Activated effector memory CD4-positive, alpha-beta T cell treated with Interleukin-2 at 50 U/mL for 16 hours (primary cell): ENCODE results near the gene HDAC11.

Experiments used
- DNase-seq: peaks from one replicate; pipeline ENCODE4 v3.0.0-alpha.2; 2020

Gene HDAC11

DNA sequence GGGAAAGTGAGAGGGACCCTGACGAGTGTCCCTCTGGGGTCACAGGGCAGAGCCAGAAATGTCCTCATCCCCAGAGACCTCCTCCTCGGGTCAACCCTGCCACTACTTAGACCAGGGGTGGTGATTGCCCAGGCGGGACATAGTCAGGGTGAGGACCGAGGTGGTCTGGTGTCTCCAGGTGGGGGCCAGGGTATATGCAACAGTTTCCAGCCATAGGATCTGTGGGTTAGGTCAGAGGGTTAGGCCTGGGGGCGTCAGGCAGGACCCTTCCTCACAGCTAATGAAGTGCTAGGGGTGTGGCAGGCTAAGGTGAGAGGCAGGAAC lies 46.5 kb downstream of the HDAC11 start:
- no peak for DNase-seq

DNA sequence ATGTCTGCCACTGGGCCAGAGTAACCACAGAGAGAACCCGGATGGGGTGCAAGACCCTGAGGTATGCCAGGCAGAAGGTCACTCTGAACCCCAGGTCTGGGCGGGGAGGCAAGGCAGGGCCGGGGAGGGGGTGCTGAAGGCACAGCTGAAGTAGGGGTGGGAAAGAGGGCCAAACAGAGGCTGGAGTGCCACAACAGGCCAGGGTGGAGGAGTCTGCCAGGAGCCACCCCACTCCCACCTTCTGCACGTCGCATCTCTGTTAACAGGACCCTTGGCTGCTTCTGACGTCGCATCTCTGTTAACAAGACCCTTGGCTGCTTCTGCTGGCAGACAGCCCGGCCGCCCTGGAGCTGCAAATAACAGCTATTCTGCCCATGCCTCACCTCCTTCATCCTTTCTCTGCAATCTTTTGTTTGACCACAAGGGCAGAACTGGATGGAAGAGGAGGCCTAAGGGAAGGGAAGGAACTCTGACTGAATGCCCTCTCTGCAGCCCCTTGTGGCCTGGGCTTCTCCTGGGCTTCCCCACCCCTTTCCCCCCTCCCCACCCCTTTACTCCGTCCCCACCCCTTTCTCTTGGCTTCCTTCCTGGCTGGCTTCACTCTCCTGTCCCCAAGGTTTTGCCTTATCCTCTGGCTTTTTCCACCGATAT lies 48.2 kb downstream of the HDAC11 start:
- DNase-seq, result no peak

DNA sequence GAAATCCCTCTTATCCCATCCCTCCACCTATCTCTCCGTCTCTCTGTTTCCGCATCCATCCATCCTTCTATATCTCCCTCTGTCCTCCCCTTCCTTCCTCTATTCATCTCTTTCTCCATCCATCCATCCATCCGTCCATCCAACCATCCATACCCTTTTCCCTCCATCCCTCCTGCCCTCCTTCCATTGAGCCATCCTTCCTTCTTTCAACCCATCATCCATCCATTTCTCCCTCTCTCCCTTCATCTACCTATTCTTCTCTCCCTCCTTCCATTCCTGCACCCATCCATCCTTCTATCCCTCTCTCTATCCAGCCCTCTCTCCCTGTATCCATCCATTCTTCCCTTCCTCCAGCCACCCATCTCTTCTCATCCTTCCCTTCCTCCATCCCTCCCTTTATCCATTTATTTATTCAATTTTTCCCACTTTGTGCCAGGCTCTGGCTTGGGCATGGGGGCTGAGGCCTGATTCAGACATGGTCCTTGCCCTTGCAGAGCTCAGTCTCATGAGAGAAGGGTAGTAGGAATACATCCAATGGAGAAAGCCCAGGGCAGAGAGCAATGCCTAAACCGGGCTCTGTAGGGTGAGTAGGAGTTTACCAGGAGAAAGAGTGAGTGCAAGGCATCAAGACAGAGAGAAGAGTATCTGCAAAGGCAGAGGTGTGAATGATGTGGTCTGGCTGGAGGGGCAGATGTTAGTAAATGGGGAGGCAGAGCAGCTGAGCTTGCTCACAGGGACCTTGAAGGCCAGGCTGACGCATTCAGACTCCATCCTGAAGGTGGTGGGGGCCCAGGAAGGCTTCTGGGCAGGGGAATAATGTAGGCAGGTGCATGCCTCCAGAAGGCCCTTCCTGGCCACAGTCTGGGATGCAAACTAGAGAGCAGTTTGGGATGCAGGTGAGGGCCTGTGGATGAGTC lies 49.3 kb downstream of the HDAC11 start:
- no peak for DNase-seq

DNA sequence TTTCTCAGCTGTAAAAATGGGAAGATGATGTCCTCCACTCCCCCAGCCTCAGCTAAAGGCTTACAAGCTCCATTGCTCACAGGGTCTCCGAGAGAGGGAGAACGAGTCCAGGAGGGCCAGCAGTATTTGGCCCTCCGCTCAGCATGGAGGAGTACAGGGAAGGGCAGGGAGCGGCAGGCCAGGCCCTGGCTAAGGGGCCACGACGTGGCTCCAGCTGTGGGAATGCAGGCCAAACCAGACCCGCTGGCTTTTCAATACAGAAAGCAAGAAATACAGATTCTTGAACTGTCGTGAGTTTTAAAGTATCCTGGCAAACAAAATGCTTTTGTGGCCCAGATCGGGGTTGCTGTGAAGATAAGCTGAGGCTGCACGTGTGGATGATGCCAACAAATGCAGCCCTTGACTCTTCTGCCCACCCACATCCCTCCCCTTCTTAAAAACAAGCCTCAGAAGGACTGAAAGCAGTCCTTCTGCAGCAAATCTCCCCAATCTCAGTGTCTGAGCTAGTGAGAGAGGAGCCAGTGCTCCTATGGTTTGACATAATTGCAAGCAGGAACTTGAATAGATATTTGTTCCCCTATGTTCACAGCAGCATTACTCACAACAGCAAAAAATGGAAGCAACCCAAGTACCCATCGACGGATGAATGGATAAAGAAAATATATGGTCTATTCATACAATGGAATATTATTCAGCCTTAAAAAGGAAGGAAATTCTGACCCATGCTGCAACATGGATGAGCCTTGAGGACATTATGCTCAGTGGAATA lies 50.3 kb downstream of the HDAC11 start:
- no peak for DNase-seq

DNA sequence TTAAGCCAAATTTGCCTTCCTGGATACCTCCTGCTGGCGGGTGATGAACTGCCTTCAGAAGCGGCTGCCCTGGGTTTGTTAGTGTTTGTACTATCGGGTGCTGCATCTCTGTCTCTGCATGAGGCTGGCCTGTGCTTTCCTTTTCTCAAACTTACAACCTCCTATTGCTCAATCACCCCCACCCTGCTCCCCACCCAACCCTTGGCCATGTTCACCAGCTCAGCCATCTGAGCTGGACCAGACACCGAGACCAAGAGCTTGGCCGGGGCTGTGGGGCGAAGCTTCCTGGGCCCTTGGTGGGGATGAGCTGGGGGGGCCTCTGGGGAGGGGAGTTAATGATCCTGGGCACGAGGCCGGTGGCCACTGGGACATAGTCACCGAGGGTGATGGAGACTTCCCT lies 52.0 kb downstream of the HDAC11 start:
- no peak for DNase-seq

DNA sequence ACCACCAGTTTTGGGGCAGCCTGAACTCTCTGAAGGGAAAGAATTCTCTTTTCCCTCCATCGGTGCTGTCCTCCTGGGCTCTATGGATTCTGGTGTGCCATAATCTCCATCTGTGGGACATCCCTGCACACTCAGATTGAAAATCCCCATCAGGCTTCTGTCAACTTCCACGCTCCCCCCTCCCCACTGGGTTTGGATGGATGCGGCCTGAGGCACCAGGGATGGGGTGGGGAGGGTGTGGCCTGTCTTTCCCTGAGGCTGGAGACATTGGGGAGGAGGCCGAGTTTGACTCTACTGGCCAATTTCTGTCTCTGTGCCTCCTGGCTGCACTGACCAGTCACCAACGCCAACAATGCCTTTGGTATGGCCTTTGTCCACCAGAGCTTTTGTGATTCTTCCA lies 52.5 kb downstream of the HDAC11 start:
- no peak for DNase-seq

DNA sequence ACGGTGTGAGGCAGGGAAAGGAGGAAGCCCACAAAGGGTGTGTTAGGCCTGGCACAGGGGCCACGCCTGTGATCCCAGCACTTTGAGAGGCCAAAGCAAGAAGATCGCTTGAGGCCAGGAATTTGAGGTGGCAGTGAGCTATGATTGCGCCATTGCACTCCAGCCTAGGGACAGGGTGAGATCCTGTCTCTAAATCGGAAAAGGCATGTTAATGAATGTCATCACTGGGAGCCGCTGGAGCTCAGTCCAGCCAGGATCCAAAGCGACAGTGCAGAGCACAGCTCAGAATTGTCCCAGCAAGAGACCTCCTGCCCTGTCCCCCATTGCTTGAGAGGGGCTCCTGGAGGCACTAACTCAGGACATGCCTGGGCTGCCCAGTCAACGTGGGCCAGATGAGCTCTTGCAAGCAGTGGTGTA lies 53.8 kb downstream of the HDAC11 start:
- no peak for DNase-seq

DNA sequence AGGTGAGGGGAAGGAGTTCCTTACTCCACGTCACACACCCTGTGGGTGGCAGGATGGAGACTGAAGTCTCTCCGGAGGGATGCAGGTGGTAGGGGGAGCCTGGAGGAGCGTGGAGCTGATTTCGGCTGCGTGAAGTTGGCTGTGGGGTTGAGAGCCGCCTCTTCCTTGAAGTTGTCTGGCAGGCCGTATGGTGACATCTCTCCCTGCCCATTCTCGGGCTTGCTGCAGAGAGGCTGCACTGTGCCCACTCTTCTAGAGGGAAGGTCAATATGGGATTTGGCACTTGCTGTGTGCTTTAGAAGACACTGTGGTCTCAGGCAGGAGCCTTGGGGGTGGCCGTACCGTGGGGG lies 55.4 kb downstream of the HDAC11 start:
- no peak for DNase-seq

DNA sequence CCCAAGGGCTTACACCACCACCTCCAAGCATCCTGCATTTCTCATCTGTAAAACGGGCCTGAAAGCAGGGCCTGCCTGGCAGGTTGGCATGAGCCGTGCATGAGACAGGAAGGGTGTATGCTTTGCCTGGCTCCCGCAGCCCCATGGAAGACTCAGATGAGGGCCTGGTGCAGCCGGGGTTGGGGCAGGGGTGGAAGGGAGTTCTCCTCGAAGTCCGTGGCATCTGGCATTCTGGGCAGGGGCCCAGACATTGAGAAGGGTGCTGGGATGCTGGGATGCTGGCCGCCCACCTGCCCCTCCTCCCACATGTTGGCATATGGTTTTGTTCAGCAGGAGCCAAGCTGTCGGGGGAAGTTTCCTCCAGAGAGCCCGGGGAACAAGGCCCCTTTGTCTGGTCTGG lies 55.8 kb downstream of the HDAC11 start:
- no peak for DNase-seq

DNA sequence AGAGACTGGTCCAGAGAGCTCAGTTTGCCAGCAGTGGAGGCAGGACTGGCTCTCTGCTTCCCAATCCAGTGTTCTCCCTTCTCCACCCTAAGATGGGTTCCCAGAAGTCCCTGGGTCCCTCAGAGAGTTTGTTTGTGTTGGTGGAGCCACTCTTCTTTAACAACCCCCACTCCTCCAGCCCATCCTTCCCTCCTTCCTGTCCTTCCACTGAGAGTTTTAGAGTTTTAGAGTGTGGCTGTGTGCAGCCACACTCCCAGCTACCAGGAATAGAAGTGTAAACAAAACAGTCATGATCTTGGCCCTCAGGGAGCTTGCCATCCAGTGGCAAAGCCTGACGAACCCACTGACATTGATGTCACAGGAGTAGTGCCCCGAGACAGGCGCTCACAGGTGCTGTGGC lies 56.3 kb downstream of the HDAC11 start:
- no peak for DNase-seq

DNA sequence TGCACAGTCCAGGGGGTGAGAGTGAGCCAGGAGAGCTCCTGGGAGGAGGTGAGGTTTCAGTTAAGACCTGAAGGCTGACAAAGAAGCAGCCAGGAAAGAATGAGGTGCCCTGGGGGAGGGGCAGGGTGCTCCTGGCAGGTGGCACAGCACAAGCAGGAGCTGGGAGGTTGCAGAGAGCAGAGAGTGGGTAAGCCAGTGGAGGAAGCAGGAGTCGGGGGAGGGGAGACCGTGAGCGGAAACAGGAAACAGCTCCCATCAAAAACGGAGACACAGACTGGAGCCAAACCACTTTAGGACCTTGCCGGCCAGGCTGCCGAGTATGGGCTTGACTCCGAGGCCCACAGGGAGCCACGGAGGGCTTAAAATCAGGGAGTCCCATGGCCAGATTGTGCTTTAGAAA lies 56.7 kb downstream of the HDAC11 start:
- DNase-seq, result no peak

DNA sequence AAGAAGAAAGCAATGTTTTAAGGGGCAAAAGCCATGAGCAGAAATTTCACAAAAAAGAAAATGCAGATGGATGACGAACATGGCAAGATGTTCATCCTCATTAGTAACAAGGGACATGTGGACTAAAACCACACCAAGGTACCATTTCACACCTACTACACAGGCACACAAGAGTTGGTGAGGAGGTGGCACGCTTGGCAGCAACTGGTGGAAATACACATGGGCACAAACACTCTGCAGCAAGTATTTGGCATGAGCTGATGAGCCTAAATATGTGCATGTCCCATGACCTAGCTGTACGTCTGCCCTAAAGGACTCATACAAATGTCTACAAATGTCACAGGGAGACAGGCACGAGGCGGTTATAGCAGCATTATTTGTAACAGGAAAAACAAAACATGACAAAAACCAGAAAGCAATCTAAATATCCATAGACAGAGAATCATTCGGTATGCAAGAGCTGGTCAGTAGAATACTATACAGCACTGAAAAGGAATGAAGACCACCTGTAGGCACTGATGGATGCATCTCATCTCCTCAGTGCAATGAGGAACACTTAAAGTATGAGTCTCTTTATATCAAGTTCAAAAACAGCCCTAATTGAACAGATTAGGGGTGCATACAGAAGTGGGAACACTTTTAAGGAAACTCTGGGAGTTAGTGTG lies 57.3 kb downstream of the HDAC11 start:
- DNase-seq, result no peak

DNA sequence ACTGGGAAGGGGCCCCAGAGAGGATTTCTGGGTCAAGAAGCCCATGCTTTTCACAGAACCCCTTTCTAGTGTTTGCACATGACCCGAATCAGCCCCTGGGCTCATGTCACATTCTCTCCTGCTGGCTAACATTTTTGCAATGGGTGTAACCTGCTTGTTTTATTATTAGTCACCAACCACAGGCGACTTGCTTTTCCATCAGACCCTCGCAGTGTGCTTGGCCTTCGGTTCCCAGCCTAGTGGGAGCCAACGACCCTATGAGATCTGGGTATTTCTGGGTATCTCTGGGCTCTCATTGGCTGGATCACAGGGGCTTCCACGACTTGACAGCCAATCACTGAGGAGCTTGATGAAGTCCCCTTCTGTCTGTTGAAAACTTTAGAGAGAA lies 57.8 kb downstream of the HDAC11 start:
- DNase-seq, result no peak

DNA sequence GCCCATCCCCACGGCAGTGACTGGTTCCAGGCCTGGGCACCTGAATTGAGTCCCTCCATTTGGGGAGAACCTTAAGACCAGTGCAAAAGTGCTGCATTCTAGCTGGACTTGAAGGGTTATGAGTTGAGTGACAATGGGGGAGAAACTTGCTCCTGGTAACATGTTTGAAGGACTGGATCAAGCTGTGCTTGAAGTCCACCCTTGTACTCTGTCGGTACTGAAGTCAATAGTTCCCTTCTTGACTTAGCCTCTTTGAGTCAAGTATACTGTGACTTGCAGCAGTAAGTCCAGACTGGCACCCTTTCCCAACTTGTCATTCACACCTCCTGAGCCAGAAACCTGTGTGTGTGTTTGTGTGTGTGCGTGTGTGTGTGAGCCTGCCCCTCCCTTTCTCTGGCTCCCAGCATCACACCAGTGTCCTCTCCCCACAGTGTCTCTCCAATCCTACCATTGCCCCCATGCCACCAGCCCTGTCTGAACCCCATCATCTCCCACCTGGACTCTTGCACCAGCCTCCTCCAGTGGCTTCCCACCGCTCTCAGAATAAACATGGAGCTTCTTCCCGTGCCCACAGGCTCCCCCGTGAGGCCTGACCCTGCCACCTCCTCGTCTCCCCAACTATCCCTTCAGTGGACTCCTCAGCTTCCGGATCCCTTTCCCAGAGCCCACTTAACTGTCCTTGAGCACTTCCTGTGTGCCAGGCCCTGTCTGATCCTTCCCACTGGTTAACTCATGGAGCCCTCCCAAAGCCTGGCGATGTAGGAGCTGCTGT lies 58.6 kb downstream of the HDAC11 start:
- DNase-seq, result no peak

DNA sequence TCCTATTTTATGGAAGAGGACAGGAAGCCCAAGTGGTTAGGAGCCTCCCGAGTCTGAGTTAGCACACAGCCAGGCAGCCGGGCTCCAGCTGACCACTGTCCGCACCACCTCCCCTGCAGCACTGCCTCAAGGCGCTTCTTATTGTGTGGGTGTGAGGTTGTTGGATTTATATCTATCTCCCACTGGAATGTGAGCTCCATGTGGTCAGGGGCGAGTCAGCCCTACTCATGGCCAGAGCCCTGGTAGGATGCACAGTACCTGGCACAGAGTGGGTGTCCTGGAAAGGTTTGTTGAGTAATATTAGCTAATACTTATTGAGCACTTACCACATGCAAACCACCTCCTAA lies 59.2 kb downstream of the HDAC11 start:
- no peak for DNase-seq

DNA sequence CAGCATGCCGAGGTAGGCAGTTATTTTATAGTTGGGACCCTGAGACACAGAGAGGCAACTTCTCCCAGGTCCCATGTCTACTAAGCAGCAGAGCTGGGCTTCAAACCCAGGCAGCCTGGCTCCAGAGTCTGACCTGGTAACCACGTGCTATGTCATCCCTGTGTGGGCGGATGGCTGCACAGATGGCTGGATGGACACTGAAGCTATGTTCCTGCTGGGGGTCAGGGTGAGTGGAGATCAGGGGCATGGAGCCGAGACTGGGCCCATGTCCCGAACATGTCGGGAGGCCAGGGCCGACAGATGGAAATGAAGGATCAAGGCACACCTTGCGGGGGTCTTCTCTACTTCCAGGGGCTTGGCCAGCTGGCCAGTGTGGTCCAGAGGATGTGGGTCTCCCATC lies 59.6 kb downstream of the HDAC11 start:
- DNase-seq, result no peak

DNA sequence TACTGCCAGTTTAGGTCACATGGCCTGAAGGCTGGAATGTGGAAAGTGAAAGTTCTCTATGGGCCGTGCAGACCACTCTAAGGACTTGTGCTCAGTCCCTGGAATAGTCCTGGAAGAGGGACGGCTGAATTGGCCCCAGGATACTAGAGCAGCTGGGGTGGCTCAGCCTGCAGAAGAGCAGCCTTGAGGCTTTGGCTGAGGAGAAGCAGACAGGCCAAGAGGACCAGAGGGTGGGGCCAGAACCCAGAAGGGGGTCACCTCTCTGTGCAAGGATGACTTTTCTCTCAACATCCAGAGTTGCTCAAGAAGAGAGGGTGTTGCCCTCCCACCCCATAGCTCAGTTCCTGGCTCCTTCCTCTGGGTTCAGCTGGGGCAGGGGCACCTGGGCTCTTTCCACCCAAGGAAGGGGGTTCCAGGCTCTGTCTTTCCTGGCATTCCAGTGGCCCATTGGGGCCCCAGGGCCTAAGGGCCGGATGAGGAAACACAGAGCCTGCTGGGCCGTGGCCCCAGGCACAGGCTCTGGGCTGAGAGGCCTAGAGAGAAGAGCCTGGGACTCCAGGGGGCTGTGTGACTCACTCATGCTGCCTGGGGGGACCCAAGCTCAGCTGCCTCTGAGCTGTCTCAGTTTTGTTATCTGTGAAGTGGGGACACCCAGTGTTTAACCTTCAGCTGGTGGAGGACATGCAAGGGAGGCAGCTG lies 60.3 kb downstream of the HDAC11 start:
- no peak for DNase-seq

DNA sequence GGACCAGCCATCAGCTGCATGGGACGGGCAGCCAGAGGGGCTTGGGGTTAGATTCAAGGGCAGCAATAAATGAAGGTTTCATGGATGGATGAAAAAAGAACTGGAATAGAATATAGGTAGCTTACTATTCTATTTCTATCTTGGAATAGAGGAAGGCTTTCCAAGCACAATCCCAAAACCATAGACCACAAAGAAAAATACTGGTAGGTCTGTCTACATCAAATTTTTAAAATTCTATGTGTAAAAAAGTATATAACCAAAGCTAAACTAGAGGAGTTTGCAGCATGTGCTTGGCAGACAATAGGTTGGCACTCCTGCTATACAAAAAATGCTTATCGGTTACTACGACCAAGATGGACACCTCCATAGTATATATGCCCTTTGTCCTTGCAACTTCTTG lies 61.6 kb downstream of the HDAC11 start:
- no peak for DNase-seq

DNA sequence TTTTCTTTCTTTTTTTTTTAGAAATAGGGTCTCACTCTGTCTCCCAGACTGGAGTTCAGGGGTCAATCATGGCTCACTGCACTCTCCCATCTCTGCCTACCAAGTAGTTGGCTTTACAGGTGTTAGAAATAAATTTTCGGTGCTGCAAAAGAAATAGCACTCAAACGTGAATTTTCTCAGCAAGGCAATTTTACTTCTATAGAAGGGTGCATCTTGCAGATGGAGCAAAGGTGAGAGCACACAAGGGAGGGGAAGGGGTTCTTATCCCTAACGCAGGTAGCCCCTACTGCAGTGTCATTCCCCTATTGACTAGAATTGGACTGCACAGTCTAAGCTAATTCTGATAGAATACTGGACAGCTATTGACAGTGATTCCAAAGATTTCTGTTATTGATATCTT lies 62.0 kb downstream of the HDAC11 start:
- DNase-seq, result no peak

DNA sequence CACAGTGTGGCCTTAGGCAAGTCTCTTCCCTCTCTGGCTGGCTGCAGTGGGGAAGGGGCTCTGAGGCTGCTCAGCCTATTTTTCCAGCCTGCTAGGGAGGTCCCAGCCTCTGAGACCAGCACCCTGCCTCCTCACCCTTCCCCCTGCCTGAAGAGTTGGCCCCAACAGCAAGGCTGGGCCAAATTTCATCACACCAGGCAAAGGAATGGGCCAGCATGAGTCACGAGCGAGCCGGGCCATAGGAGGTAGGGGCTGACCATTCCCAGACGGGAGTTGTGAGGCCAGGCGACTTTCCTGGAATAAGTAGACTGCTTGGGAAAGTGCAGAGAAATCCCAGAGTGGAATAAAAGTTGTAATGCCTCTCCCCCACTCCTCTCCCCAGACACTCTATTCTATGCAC lies 63.1 kb downstream of the HDAC11 start:
- no peak for DNase-seq

DNA sequence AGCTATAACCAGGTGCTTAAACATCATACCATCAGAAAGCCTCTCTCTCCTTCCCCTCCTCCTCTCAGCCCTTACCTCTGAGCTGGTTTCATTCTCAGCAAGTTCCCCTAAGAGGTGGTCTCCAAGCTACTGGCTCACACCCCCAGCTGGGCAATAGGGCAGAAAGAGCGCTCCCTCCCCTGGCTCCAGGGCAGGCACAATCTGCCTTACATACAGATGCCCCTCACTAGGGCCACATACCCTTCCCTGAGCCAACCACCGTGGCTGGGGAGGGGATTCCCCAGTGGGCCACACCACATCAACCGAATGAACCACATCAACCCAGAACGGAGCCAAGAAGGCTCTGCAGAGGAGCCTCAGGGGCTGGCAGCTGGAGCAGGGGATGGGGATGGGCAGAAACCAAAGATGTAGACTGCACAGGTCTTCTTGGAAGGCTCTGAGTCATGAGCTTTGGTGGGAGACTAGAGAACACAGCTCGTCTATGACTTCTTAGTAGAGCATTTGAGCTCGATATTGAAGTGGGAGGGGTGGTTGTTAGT lies 64.3 kb downstream of the HDAC11 start:
- peak; percentile 19 for DNase-seq
